Activated T-helper 2 cell treated with anti-CD3 and anti-CD28 coated beads, Interferon-gamma antibody, Interleukin-2, Interleukin-4, amounts not matched to agents 10 μg/mL and 5 μg/mL and 100 μg/mL, durations not matched to agents 14 hours and 24 hours and 36 hours (primary cell): ENCODE measurements around the gene C12orf57. TPM values are rescaled to one million over a fixed set of nuclear protein-coding genes. Genes with fewer than 3 reads are reported as not detected.

Experiments used
- DNase-seq: peaks from one replicate; pipeline ENCODE4 v3.0.0; 2021; ENCODE audit warnings: low spot score
- H3K27ac Mint-ChIP-seq: one replicate; pipeline ENCODE4 v1.8.0; 2021; ENCODE audit warnings: mixed read lengths
- H3K27me3 Mint-ChIP-seq: one replicate; pipeline ENCODE4 v1.8.0; 2021; ENCODE audit warnings: low read depth, mixed read lengths
- H3K36me3 Mint-ChIP-seq: one replicate; pipeline ENCODE4 v1.8.0; 2021; ENCODE audit warnings: low read depth, mixed read lengths
- H3K4me1 Mint-ChIP-seq: one replicate; pipeline ENCODE4 v1.8.0; 2021; ENCODE audit warnings: low read depth, mixed read lengths
- H3K4me3 Mint-ChIP-seq: one replicate; pipeline ENCODE4 v1.8.0; 2021; ENCODE audit warnings: low read depth, mild to moderate bottlenecking, moderate library complexity, mixed read lengths
- H3K9me3 Mint-ChIP-seq: one replicate; pipeline ENCODE4 v1.8.0; 2021; ENCODE audit warnings: mixed read lengths
- intact Hi-C: fragments of 100-400 bp; cut with micrococcal nuclease; formaldehyde crosslinking; loops from one replicate; pipeline ENCODE4 v1.15.1; 2023
- total RNA-seq: library from RNA; stranded (reverse); gene quantifications from 2 replicates; pipeline ENCODE4 v1.2.3, GENCODE V29; 2022

The C12orf57 gene
- total RNA-seq, 1 donor from 2014 or later = 173 TPM

- intact Hi-C loops = no loop called here
- H3K36me3 Mint-ChIP-seq = peaks cover 82% of the 10 kb centered on the region
- no peak for DNase-seq
- peak overlapping the region; percentile 97 for H3K27ac Mint-ChIP-seq
- peak overlapping the region; percentile 50 for H3K4me3 Mint-ChIP-seq
- peaks cover 68% of the 10 kb centered on the region for H3K4me1 Mint-ChIP-seq
- no peaks in the 10 kb centered on the region for H3K9me3 Mint-ChIP-seq
- H3K27me3 Mint-ChIP-seq = no peaks in the 10 kb centered on the region
Observed at GRCh38 chr12:6955108-6956020, 11.5 kb downstream of the C12orf57 start.

- Mint-ChIP-seq H3K9me3 (no peaks in the 10 kb centered on the region), H3K27ac (peak overlapping the region; percentile 76), H3K27me3 (no peaks in the 10 kb centered on the region), H3K4me1 (peaks cover 72% of the 10 kb centered on the region), H3K4me3 (peak overlapping the region; percentile 50), H3K36me3 (peaks cover 90% of the 10 kb centered on the region)
- intact Hi-C loops = no loop called here
- no peak for DNase-seq
Observed at GRCh38 chr12:6956021-6956727, 12.4 kb downstream of the C12orf57 start.

GRCh38 chr12:6957151-6957701 lies 13.4 kb downstream of the C12orf57 start:
- Mint-ChIP-seq H3K36me3 (peaks cover 92% of the 10 kb centered on the region), H3K9me3 (no peaks in the 10 kb centered on the region), H3K27me3 (no peaks in the 10 kb centered on the region), H3K4me3 (peak overlapping the region; percentile 48), H3K27ac (peak overlapping the region; percentile 76), H3K4me1 (peaks cover 79% of the 10 kb centered on the region)
- DNase-seq = no peak
- intact Hi-C loops = no loop called here

- Mint-ChIP-seq H3K4me3 (peak overlapping the region; percentile 88), H3K27me3 (no peaks in the 10 kb centered on the region), H3K27ac (peak overlapping the region; percentile 97), H3K36me3 (peaks cover 85% of the 10 kb centered on the region), H3K4me1 (peaks cover 78% of the 10 kb centered on the region), H3K9me3 (no peaks in the 10 kb centered on the region)
- no peak for DNase-seq
- intact Hi-C loops = no loop called here
Observed at GRCh38 chr12:6957741-6958608, 14.2 kb downstream of the C12orf57 start.

- Mint-ChIP-seq H3K27me3 (no peaks in the 10 kb centered on the region), H3K36me3 (peaks cover 78% of the 10 kb centered on the region), H3K4me1 (peaks cover 73% of the 10 kb centered on the region), H3K27ac (peak overlapping the region; percentile 97), H3K4me3 (peak overlapping the region; percentile 88), H3K9me3 (no peaks in the 10 kb centered on the region)
- no peak for DNase-seq
- intact Hi-C loops = no loop called here
Observed at GRCh38 chr12:6958609-6959057, 14.8 kb downstream of the C12orf57 start.

- intact Hi-C loops = no loop called here
- DNase-seq = peak; percentile 68
- Mint-ChIP-seq H3K36me3 (peaks cover 72% of the 10 kb centered on the region), H3K27me3 (no peaks in the 10 kb centered on the region), H3K4me3 (peak overlapping the region; percentile 88), H3K4me1 (peaks cover 69% of the 10 kb centered on the region), H3K27ac (peak overlapping the region; percentile 97), H3K9me3 (no peaks in the 10 kb centered on the region)
Observed at GRCh38 chr12:6959058-6959804, 15.4 kb downstream of the C12orf57 start.

GRCh38 chr12:6959805-6960592 lies 16.2 kb downstream of the C12orf57 start:
- Mint-ChIP-seq H3K27me3 (no peaks in the 10 kb centered on the region), H3K4me1 (peaks cover 65% of the 10 kb centered on the region), H3K36me3 (peaks cover 68% of the 10 kb centered on the region), H3K9me3 (no peaks in the 10 kb centered on the region), H3K27ac (peak overlapping the region; percentile 97), H3K4me3 (peak overlapping the region; percentile 88)
- DNase-seq = no peak
- intact Hi-C loops = no loop called here

GRCh38 chr12:6960593-6961277 lies 16.9 kb downstream of the C12orf57 start:
- DNase-seq = peak; percentile 37
- Mint-ChIP-seq H3K27ac (peak overlapping the region; percentile 97), H3K27me3 (no peaks in the 10 kb centered on the region), H3K4me3 (peak overlapping the region; percentile 64), H3K4me1 (peaks cover 68% of the 10 kb centered on the region), H3K36me3 (peaks cover 68% of the 10 kb centered on the region), H3K9me3 (no peaks in the 10 kb centered on the region)
- intact Hi-C loops = loop anchor here (1.0 kb wide), 3 partner anchors 7 to 16 kb away; partner anchors contain the start of genes C12orf57, EMG1 and PHB2

- peak; percentile 78 for DNase-seq
- Mint-ChIP-seq H3K27ac (peak overlapping the region; percentile 97), H3K4me1 (peaks cover 66% of the 10 kb centered on the region), H3K9me3 (no peaks in the 10 kb centered on the region), H3K36me3 (peaks cover 68% of the 10 kb centered on the region), H3K4me3 (peak overlapping the region; percentile 64), H3K27me3 (no peaks in the 10 kb centered on the region)
- intact Hi-C loops = loop anchor here (1.0 kb wide), 3 partner anchors 8 to 17 kb away; partner anchors contain the start of genes C12orf57, EMG1 and PHB2
Observed at GRCh38 chr12:6961278-6961694, 17.5 kb downstream of the C12orf57 start.

- no peaks in the 10 kb centered on the region for H3K9me3 Mint-ChIP-seq
- intact Hi-C loops = loop anchor here (1.0 kb wide), 3 partner anchors 8 to 17 kb away; partner anchors contain the start of genes C12orf57, EMG1 and PHB2
- H3K36me3 Mint-ChIP-seq = peaks cover 68% of the 10 kb centered on the region
- peaks cover 63% of the 10 kb centered on the region for H3K4me1 Mint-ChIP-seq
- peak overlapping the region; percentile 64 for H3K4me3 Mint-ChIP-seq
- DNase-seq = no peak
- H3K27ac Mint-ChIP-seq = peak overlapping the region; percentile 97
- H3K27me3 Mint-ChIP-seq = no peaks in the 10 kb centered on the region
Observed at GRCh38 chr12:6961695-6962284, 18.0 kb downstream of the C12orf57 start.
